IPS-15b (cell line): Measurements from ENCODE around the gene FZD2.
"Not testable (repeated sequence)": the region's sequence is repeated elsewhere in the genome, so short reads cannot be mapped to it uniquely, and the experiment has no call there.

ENCODE experiments used
- H3K27me3 ChIP-seq: one replicate; pipeline ENCODE4 v1.6.1; 2013; ENCODE audit warnings: low read length; ENCODE audit not compliant: control insufficient read depth, insufficient read depth
- H3K36me3 ChIP-seq: one replicate; pipeline ENCODE4 v1.6.1; 2013; ENCODE audit warnings: low read length; ENCODE audit not compliant: control insufficient read depth, insufficient read depth
- H3K4me1 ChIP-seq: one replicate; pipeline ENCODE4 v1.6.1; 2013; ENCODE audit warnings: mild to moderate bottlenecking, low read length; ENCODE audit not compliant: control insufficient read depth, insufficient read depth
- H3K4me3 ChIP-seq: one replicate; pipeline ENCODE4 v1.5.1; 2013; ENCODE audit warnings: low read depth, low read length
- H3K9ac ChIP-seq: one replicate; pipeline ENCODE4 v1.6.1; 2013; ENCODE audit warnings: low read depth, mild to moderate bottlenecking, low read length
- H3K9me3 ChIP-seq: one replicate; pipeline ENCODE4 v1.6.1; 2013; ENCODE audit warnings: mild to moderate bottlenecking, low read length; ENCODE audit not compliant: control insufficient read depth, insufficient read depth

Gene FZD2

DNA sequence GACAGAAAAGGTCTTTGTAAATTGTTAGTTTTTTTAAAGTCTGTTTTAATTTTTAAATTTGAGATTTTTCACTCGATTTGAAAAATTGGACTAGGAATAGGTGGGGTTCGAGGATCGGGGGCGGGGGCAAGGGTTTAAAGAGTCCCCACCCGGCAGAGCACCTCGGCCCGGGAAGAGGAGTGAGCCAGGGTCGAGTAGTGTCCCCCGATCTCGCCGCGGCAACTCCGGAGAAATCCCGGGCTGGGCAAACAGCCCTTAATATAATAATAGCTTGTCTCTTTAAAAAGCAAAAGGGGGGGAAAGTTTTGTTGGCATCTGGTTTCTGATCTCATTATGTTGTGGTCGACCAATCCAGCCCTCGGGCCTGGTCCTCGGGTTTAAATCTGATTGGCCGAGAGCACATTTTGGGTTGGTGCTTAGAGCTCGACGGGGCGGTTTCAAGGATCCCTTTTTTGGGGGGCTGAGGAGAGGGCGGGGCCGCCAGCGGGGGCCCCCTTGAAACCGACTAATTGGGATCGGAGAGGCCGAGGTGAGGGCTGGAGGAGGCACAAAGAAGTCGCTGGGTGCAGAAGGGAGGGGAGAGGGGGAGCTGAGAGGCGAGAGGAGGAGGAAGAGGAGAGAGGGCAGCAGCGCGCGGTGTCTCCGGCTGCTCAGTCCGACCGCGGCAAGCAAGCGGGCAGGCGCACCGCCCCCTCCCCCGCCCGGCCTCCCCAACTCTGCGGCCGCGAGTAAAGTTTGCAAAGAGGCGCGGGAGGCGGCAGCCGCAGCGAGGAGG, at the start of gene FZD2:
Gene FZD2 (plus strand): TSS at position 653 of the 775 bp plus-strand sequence. CDS start 205 bp downstream, outside the sequence.
- peak within 1 kb of the TSS; percentile 87 for H3K4me3 ChIP-seq
- no peaks in the 10 kb centered on the region for H3K9me3 ChIP-seq
- H3K27me3 ChIP-seq, result peaks cover 67% of the 10 kb centered on the region
- peaks cover 21% of the 10 kb centered on the region for H3K4me1 ChIP-seq
- peak within 1 kb of the TSS; percentile 65 for H3K9ac ChIP-seq
- H3K36me3 ChIP-seq, result no peaks in the 10 kb centered on the region

DNA sequence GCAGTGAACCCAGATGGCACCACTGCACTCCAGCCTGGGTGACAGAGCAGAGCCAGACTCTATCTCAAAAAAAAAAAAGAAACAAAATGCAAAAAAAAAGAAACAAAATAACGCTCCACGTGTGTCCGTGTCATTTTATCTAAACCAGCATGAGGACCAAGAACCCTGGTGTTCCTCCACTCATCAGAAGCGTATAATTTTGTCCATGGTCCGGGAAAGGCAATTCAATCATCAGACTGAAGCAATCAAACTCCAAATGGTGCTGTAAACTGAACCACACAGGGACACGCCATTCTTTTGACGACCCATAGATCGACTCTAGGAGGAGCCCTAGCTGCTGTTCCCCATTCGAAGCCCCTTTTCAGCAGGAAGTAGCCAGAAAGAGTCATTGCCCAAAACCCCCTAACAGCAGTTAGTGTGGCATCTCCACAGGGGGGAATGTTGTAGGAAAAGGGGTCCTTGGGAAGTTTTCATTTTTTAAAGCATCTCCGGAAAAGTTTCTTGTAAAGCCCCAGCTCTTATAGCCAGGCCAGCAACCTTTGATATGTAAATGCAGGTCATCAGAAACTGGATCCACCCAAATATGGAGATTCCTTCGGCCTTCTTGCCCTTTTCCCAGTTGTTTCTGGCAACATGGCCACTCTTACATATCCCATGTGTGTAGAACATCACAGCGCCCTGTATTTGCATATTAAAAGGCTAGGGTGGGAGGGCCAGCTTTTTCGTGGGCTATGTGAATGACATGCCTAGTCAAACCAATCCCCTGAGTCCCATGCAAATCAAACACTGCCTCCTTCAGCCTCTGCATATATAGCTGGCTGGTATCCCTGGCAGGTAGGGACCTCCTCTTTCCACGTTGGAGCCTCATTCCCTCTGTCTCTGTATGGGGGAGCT, 45.8 kb upstream of the FZD2 start:
- not testable (repeated sequence) for H3K9me3 ChIP-seq, H3K9ac ChIP-seq, H3K36me3 ChIP-seq, H3K27me3 ChIP-seq, H3K4me1 ChIP-seq
- H3K4me3 ChIP-seq, result peak overlapping the region; percentile 54

DNA sequence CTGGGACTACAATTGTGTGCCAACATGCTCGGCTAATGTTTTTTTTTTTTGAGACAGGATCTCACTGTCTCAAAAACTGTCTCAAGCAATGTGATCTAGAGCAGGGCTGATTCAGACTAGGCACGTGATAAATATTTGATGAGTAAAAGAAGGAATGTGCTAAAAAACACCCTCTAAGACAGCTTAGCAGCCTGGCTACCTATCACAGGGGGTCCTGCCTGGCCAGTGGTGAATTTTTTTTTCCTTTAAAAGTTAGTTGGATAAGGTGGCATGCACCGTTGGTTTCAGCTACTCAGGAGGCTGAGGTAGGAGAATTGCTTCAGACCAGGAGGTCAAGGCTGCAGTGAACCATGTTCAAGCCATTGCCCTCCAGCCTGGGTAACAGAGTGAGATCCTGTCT, 39.3 kb upstream of the FZD2 start:
- Histone ChIP-seq H3K4me1 (no peaks in the 10 kb centered on the region), H3K9ac (no peak overlapping the region), H3K4me3 (no peak overlapping the region), H3K27me3 (no peaks in the 10 kb centered on the region), H3K9me3 (no peaks in the 10 kb centered on the region), H3K36me3 (no peaks in the 10 kb centered on the region)

DNA sequence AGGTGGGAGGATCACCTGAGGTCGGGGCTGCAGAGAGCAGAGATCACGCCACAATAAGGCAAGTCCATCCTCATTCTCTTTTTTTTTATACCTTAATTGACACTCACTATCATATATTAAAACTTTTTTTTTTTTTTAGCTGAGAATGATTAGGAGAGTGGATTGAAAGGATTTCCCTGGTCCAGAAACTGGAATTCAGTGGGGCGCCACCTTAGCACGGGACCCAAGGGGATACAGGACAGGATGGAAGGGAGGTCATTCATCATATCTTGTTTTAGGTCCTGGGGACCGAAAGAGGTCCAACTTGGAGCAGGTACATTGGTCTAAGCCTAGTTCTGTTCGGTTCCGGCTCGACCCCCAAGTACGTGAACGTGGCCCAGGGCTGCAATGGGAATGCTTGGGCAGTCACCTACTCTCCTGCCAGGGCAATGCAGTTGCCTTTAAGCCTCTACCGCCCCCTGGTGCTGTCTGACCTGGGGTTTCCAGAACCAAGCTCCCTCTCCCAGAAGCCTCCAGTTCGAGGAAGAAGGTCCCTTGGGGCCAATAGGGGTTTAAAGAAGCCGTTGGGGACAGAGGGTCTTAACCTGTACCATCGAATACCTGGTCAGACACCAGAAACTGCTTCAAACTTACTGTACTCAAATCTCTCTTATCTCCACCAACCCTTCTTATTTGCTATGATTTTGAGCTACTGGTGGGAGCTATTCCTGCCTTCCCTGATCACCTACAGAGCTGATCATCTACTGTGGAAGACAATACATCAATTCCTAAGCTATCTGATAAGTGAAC, 34.2 kb upstream of the FZD2 start:
- H3K9me3 ChIP-seq, result no peaks in the 10 kb centered on the region
- H3K27me3 ChIP-seq, result no peaks in the 10 kb centered on the region
- H3K4me1 ChIP-seq, result no peaks in the 10 kb centered on the region
- H3K9ac ChIP-seq, result no peak overlapping the region
- H3K4me3 ChIP-seq, result no peak overlapping the region
- no peaks in the 10 kb centered on the region for H3K36me3 ChIP-seq

DNA sequence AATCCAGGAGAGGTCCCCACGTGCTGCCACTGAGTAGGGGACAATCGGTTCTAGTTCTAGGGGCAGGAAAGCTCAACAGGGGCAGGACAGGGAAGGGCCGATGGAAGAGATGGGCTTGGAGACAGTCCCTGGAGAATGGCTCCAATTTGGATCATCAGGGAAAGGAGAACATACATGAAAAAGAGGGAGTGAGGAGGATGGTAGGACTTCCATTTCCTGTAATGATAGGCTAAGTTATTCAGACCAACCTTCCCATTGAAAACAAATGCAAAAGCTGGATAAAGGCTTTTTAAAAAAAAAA, 33.7 kb upstream of the FZD2 start:
- Histone ChIP-seq H3K27me3 (no peaks in the 10 kb centered on the region), H3K4me1 (no peaks in the 10 kb centered on the region), H3K4me3 (no peak overlapping the region), H3K9ac (no peak overlapping the region), H3K36me3 (no peaks in the 10 kb centered on the region), H3K9me3 (no peaks in the 10 kb centered on the region)

DNA sequence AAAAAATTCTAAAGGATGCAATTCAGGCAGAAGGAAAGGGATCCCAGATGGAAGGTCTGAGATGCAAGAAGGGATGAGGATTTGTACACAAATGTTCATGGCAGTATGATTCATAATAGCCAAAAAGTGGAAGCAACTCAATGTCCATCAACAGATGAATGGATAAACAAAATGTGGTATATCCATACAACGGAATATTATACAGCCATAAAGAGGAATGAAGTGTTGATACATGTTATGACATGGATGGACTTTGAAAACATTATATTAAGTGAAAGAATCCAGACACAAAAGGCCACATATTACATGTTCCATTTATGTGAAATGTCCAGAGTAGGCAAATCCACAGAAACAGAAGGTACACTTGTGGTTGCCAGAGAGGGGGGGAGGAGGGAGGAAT, 30.2 kb upstream of the FZD2 start:
- Histone ChIP-seq H3K9me3 (no peaks in the 10 kb centered on the region), H3K4me3 (no peak overlapping the region), H3K4me1 (no peaks in the 10 kb centered on the region), H3K36me3 (no peaks in the 10 kb centered on the region), H3K9ac (no peak overlapping the region), H3K27me3 (no peaks in the 10 kb centered on the region)

DNA sequence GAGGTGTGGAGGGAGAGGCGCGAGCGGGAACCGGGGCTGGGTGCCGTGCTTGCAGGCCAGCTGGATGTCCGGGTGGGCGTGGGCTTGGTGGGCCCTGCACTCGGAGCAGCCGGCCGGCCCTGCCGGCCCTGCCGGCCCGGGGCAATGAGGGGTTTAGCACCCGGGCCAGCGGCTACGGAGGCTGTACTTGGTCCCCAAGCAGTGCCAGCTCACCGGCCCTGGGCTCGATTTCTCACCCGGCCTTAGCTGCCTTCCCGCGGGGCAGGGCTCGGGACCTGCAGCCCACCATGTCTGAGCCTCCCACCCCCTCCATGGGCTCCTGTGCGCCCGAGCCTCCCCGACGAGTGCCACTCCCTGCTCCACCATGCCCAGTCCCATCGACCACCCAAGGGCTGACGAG, 29.3 kb upstream of the FZD2 start:
- no peaks in the 10 kb centered on the region for H3K9me3 ChIP-seq
- no peak overlapping the region for H3K4me3 ChIP-seq
- no peaks in the 10 kb centered on the region for H3K4me1 ChIP-seq
- H3K36me3 ChIP-seq, result no peaks in the 10 kb centered on the region
- no peak overlapping the region for H3K9ac ChIP-seq
- H3K27me3 ChIP-seq, result peaks cover 2% of the 10 kb centered on the region

DNA sequence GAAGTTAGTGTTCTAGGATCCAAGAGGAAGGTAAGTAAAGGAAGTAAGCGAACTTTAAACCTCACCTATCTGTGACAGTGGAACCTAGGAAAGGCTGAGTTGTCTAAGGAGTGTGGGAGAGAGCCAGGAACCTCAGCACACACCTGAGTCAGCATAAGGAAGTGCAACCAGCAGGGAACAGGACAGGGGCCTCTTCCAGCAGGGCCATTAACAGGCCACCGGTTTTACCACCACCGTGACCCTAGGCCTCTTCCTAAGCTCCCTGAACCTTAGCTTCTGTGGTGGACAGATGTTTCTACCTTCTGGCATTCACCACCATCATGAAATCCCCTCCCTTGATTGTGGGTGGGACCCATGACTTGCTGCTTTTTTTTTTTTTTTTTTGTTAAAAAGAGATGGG, 27.4 kb upstream of the FZD2 start:
- no peaks in the 10 kb centered on the region for H3K9me3 ChIP-seq
- no peaks in the 10 kb centered on the region for H3K4me1 ChIP-seq
- H3K4me3 ChIP-seq, result no peak overlapping the region
- H3K36me3 ChIP-seq, result no peaks in the 10 kb centered on the region
- H3K27me3 ChIP-seq, result peaks cover 12% of the 10 kb centered on the region
- no peak overlapping the region for H3K9ac ChIP-seq

DNA sequence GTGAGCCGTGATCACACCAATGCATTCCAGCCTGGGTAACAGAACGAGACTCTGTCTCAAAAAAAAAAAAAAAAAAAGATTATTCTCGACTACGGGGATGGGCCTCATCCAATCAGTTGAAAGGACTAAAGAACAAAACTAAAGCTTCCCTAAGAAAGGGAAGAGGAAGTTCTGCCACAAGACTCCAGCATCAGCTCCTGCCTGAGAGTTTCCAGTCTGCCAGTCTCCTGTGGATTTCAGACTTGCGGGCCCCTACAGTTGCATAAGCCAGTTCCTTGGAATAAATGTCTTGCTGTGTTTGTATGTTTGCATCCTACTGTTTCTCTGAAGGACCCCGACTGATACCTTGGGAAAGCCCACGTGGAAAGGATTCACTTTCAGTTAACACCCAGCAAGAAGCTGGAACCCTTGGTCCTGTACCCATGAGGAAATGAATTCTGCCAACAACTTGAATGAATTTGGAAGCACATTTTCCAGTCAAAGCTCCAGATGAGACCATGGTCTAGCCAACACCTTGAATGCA, 26.3 kb upstream of the FZD2 start:
- Histone ChIP-seq H3K27me3 (peaks cover 21% of the 10 kb centered on the region), H3K9ac (no peak overlapping the region), H3K4me1 (no peaks in the 10 kb centered on the region), H3K4me3 (no peak overlapping the region), H3K9me3 (no peaks in the 10 kb centered on the region), H3K36me3 (no peaks in the 10 kb centered on the region)

DNA sequence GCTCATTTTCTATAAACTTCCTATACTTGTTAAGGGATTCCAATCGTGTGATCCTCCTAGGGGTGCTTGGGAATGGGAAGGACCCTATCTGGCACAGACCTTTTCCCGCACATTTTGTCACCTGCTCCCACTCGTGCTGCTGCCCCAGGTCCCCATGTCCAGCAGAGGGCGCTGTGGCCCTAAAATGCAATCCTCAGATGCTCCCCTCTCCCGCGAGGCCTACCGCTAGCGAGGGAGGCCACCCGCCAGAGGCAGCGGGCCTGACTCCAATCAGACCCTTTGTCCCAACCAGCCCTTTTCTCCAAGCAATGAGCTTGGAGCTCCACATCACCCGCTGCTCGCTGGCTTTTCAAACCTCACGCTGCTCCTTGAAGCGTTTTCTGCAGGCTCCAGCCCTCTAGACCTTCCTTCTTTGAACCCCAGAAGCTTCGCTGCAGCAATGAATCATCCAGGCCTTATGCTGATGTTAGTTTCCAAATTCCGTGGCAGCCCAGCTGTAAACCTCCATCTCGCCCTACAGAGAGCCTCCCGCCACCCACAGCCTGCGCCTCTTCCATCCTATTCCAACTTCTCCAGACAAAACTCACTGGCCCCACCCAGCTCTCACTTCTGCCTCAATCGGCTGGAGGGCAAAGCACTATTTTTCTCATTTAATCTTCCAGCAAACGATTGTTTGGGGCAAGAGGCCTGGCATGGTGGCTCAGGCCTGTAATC, 23.6 kb upstream of the FZD2 start:
- H3K4me1 ChIP-seq, result peaks cover 9% of the 10 kb centered on the region
- H3K27me3 ChIP-seq, result peaks cover 46% of the 10 kb centered on the region
- H3K4me3 ChIP-seq, result no peak overlapping the region
- H3K9ac ChIP-seq, result no peak overlapping the region
- H3K9me3 ChIP-seq, result no peaks in the 10 kb centered on the region
- H3K36me3 ChIP-seq, result no peaks in the 10 kb centered on the region
